Naive thymus-derived CD4-positive, alpha-beta T cell (primary cell): ENCODE measurements around the gene C16orf54. TPM values are rescaled to one million over a fixed set of nuclear protein-coding genes. Genes with fewer than 3 reads are reported as not detected.
A peak's percentile ranks its signal among the peaks of the same experiment; 100 is the strongest.
"Not testable (repeated sequence)": the region's sequence is repeated elsewhere in the genome, so short reads cannot be mapped to it uniquely, and the experiment has no call there.

ENCODE experiments used
- ATAC-seq: fragments of 150-1000 bp; cut with Tn5 transposase; 2 replicates; pipeline ENCODE4 v1.10.0; 2021; ENCODE audit warnings: mild to moderate bottlenecking, moderate library complexity
- CTCF ChIA-PET: fragments of 350-600 bp; sonication (Branson Sonifier 250); formaldehyde crosslinking; loops from one replicate; lab custom pipeline; 2021; ENCODE audit warnings: antibody characterized with exemption; lab: Charles Lee
- POLR2A ChIA-PET: fragments of 350-600 bp; sonication (Branson Sonifier 250); formaldehyde crosslinking; loops from one replicate; lab custom pipeline; 2021; ENCODE audit warnings: antibody characterized with exemption, inconsistent platforms; lab: Charles Lee
- DNase-seq, 9 donors: peaks; one replicate each; pipeline versions ENCODE4 v3.0.0 to v3.0.0-alpha.2; 2020 to 2022; ENCODE audit warnings: mixed read lengths in 1 of 9
- H3K27ac ChIP-seq: one replicate; pipeline ENCODE4 v1.7.0; 2013; ENCODE audit warnings: mild to moderate bottlenecking, low read depth, low read length, moderate library complexity
- H3K27me3 ChIP-seq, 2 donors: one replicate each; pipeline ENCODE4 v1.7.0; 2013; ENCODE audit warnings: low read length in 2 of 2, mild to moderate bottlenecking in 2 of 2, moderate library complexity in 2 of 2; ENCODE audit not compliant: control insufficient read depth in 2 of 2, insufficient read depth in 2 of 2
- H3K36me3 ChIP-seq, 3 experiments: 1 replicate in 2 of 3; 2 replicates in 1 of 3; pipeline ENCODE4 v1.7.0; 2013; ENCODE audit warnings: low read length in 3 of 3, mild to moderate bottlenecking in 3 of 3, moderate library complexity in 1 of 3; ENCODE audit not compliant: insufficient read depth in 3 of 3, control insufficient read depth in 2 of 3
- H3K4me1 ChIP-seq, 2 donors: one replicate each; pipeline ENCODE4 v1.7.0; 2013; ENCODE audit warnings: low read length in 2 of 2, mild to moderate bottlenecking in 2 of 2, moderate library complexity in 1 of 2; ENCODE audit not compliant: control insufficient read depth in 2 of 2, insufficient read depth in 2 of 2
- H3K4me3 ChIP-seq: 2 replicates; pipeline ENCODE4 v1.7.0; 2013; ENCODE audit warnings: mild to moderate bottlenecking, low read length
- H3K9me3 ChIP-seq, 3 experiments: 1 replicate in 2 of 3; 2 replicates in 1 of 3; pipeline ENCODE4 v1.7.0; 2013; ENCODE audit warnings: low read length in 3 of 3; ENCODE audit not compliant: control insufficient read depth in 2 of 3
- H3K27ac Mint-ChIP-seq, 9 donors: one replicate each; pipeline ENCODE4 v1.8.0; 2020 to 2022; ENCODE audit warnings: mixed read lengths in 9 of 9, mild to moderate bottlenecking in 8 of 9, moderate library complexity in 5 of 9, inconsistent platforms in 2 of 9
- H3K27me3 Mint-ChIP-seq, 5 donors: one replicate each; pipeline ENCODE4 v1.8.0; 2021 to 2022; ENCODE audit warnings: mixed read lengths in 5 of 5, mild to moderate bottlenecking in 1 of 5
- H3K36me3 Mint-ChIP-seq, 5 donors: one replicate each; pipeline ENCODE4 v1.8.0; 2020 to 2022; ENCODE audit warnings: mixed read lengths in 5 of 5, mild to moderate bottlenecking in 3 of 5, inconsistent platforms in 1 of 5
- H3K4me1 Mint-ChIP-seq, 7 donors: one replicate each; pipeline ENCODE4 v1.8.0; 2020 to 2022; ENCODE audit warnings: mixed read lengths in 7 of 7, mild to moderate bottlenecking in 3 of 7, inconsistent platforms in 1 of 7
- H3K4me3 Mint-ChIP-seq, 10 donors: one replicate each; pipeline ENCODE4 v1.8.0; 2020 to 2022; ENCODE audit warnings: mild to moderate bottlenecking in 10 of 10, mixed read lengths in 10 of 10, moderate library complexity in 6 of 10, inconsistent platforms in 2 of 10
- H3K9me3 Mint-ChIP-seq, 11 donors: one replicate each; pipeline ENCODE4 v1.8.0; 2020 to 2022; ENCODE audit warnings: mixed read lengths in 11 of 11, mild to moderate bottlenecking in 4 of 11, inconsistent platforms in 1 of 11, moderate library complexity in 1 of 11
- intact Hi-C, 2 donors: fragments of 100-400 bp; cut with micrococcal nuclease; formaldehyde crosslinking; loops; one replicate each; pipeline ENCODE4 v1.15.1; 2023
- polyA plus RNA-seq, 2 donors: library from polyadenylated mRNA; unstranded; fragments of 300-500 nt; fragmentation: Illumina TruSeq; gene quantifications; one replicate each; pipeline ENCODE4 v1.2.3, GENCODE V29; 2021
- total RNA-seq, 6 experiments: library from RNA in 5 of 6; stranded (reverse) in 5 of 6; gene quantifications; 1 replicate in 5 of 6; 2 replicates in 1 of 6; pipeline ENCODE4 v1.2.3 and lab custom pipeline; 2021 to 2026

The C16orf54 gene
- total and polyA plus RNA-seq, 7 experiments from 2014 or later, result 43.2 to 228 (median 139) TPM

GRCh38 chr16:29784157-29784556 lies 38.4 kb upstream of the C16orf54 start:
- Mint-ChIP-seq H3K4me1 (peaks cover 12 to 40% (median 26%) of the 10 kb centered on the region in 7 donors), H3K27ac (peak overlapping the region in 8 of 9 donors; percentile 33 to 95 (median 70)), H3K4me3 (peak overlapping the region in 4 of 10 donors; percentile 4 to 41 (median 17)), H3K9me3 (peaks cover 0 to 4% (median 0%) of the 10 kb centered on the region in 11 donors), H3K36me3 (no peaks in the 10 kb centered on the region), H3K27me3 (peaks cover 0 to 9% (median 0%) of the 10 kb centered on the region in 5 donors)
- DNase-seq (peak in 6 of 9 donors; percentile 27 to 56 (median 46)), ATAC-seq (peak; percentile 65)
- H3K27ac ChIP-seq, result peak overlapping the region; percentile 44
- CTCF ChIA-PET, result interaction anchor here (1.0 to 3.4 kb wide), 8 partner anchors 16 to 85 kb away, joined by 3 to 22 read pairs (median 6); no protein-coding TSS in a partner anchor
- intact Hi-C loops, result no loop called here
- H3K36me3 ChIP-seq, result no peaks in the 10 kb centered on the region
- no peaks in the 10 kb centered on the region for H3K9me3 ChIP-seq
- POLR2A ChIA-PET, result interaction anchor here (0.6 to 4.3 kb wide), 13 partner anchors 19 to 83 kb away, joined by 3 to 40 read pairs (median 5); partner anchors contain the start of genes C16orf54 and PAGR1
- H3K27me3 ChIP-seq, result no peaks in the 10 kb centered on the region
- H3K4me3 ChIP-seq, result no peak overlapping the region
- peaks cover 8 to 9% of the 10 kb centered on the region in 2 donors for H3K4me1 ChIP-seq

GRCh38 chr16:29783094-29783953 lies 37.5 kb upstream of the C16orf54 start:
- H3K36me3 ChIP-seq, H3K27ac ChIP-seq, DNase-seq, ATAC-seq, H3K9me3 Mint-ChIP-seq, H3K4me3 ChIP-seq, H3K4me3 Mint-ChIP-seq, H3K36me3 Mint-ChIP-seq, H3K4me1 ChIP-seq, H3K27me3 ChIP-seq, H3K9me3 ChIP-seq, intact Hi-C loops: not testable (repeated sequence)
- peak overlapping the region in 8 of 9 donors; percentile 0 to 78 (median 58) for H3K27ac Mint-ChIP-seq
- POLR2A ChIA-PET, result interaction anchor here (1.7 to 4.3 kb wide), 2 partner anchors 33 to 39 kb away, joined by 4 to 40 read pairs; partner anchors contain the start of genes C16orf54 and PAGR1
- peaks cover 17 to 36% (median 22%) of the 10 kb centered on the region in 7 donors for H3K4me1 Mint-ChIP-seq
- CTCF ChIA-PET, result interaction anchor here (1.2 kb wide), 1 partner anchor 83 kb away, joined by 3 read pairs; no protein-coding TSS in a partner anchor
- H3K27me3 Mint-ChIP-seq, result peaks cover 0 to 15% (median 0%) of the 10 kb centered on the region in 5 donors

- CTCF ChIA-PET, result no interaction called here
These were observed 33.7 kb upstream of the C16orf54 start for GRCh38 chr16:29779474-29779873.

DNA sequence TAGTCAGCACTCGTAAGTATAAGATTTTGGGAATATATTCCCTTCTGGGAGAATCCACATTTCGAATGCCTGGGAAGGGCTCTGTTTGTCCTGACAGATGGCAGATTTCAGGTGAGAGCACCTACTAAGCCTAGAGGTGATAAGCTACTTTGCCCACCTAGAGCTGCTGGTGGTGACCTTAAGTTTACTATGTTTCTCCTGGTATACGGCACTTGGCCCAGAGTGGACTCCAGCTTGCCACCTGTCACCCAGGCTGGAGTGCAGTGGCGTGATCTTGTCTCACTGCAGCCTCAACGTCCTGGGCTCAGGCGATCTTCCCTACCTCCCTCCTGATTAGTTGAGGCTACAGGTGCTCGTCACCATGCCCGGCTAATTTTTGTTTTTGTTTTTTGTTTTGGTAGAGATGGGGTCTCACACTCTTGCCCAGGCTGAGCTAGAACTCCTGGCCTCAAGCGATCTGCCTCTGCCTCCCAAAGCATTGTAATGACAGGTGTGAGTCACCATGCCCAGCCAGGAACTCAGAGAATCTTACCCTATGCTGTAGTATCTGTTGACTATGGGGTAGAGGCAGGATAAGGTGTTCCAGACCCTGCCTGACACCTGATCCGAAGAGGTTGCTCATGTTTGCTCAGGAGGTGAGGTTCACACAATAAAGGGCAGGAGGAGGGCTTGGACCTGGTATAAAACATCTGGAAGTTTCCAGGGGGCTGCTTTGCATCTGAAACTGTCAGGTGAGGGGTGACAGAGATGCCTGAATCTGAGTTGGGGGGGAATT lies 32.0 kb upstream of the C16orf54 start, which contains the start of gene ZG16:
ZG16 (plus strand) TSS at position 681 of the 775 bp plus-strand sequence. CDS start 1,011 bp downstream, outside the sequence.
- POLR2A ChIA-PET, result interaction anchor here (1.3 kb wide), 1 partner anchor 12 kb away, joined by 3 read pairs; no protein-coding TSS in a partner anchor
- no peak within 1 kb of the TSS for H3K27ac ChIP-seq
- no peak for ATAC-seq
- no peak for DNase-seq
- Mint-ChIP-seq H3K36me3 (no peaks in the 10 kb centered on the region), H3K27me3 (peaks cover 0 to 22% (median 0%) of the 10 kb centered on the region in 5 donors), H3K4me3 (no peak within 1 kb of the TSS), H3K27ac (peak within 1 kb of the TSS in 4 of 9 donors; percentile 18 to 42 (median 32)), H3K9me3 (peaks cover 0 to 1% (median 0%) of the 10 kb centered on the region in 11 donors), H3K4me1 (peaks cover 4 to 20% (median 11%) of the 10 kb centered on the region in 7 donors)
- no peaks in the 10 kb centered on the region for H3K4me1 ChIP-seq
- no peaks in the 10 kb centered on the region for H3K27me3 ChIP-seq
- intact Hi-C loops, result no loop called here
- H3K36me3 ChIP-seq, result no peaks in the 10 kb centered on the region
- H3K4me3 ChIP-seq, result no peak within 1 kb of the TSS
- CTCF ChIA-PET, result interaction anchor here (1.4 to 1.6 kb wide), 2 partner anchors 44 to 76 kb away, joined by 3 to 4 read pairs; no protein-coding TSS in a partner anchor
- no peaks in the 10 kb centered on the region for H3K9me3 ChIP-seq

More at GRCh38 chr16:29779474-29779873, 33.7 kb upstream of the C16orf54 start:
- Mint-ChIP-seq H3K27ac (peak overlapping the region in 1 of 9 donors; percentile 39), H3K36me3 (no peaks in the 10 kb centered on the region), H3K27me3 (peaks cover 0 to 22% (median 0%) of the 10 kb centered on the region in 5 donors), H3K4me3 (no peak overlapping the region), H3K4me1 (peaks cover 13 to 21% (median 15%) of the 10 kb centered on the region in 7 donors), H3K9me3 (peaks cover 0 to 4% (median 0%) of the 10 kb centered on the region in 11 donors)
- Histone ChIP-seq H3K36me3 (no peaks in the 10 kb centered on the region), H3K4me3 (no peak overlapping the region), H3K4me1 (peaks cover under 1 to 3% of the 10 kb centered on the region in 2 donors), H3K27ac (no peak overlapping the region), H3K27me3 (no peaks in the 10 kb centered on the region), H3K9me3 (no peaks in the 10 kb centered on the region)
- intact Hi-C loops, result no loop called here
- POLR2A ChIA-PET, result interaction anchor here (1.4 kb wide), 1 partner anchor 33 kb away, joined by 6 read pairs; the partner anchor contains the start of gene C16orf54
- ATAC-seq, result no peak
- no peak for DNase-seq

GRCh38 chr16:29775742-29776408 lies 30.1 kb upstream of the C16orf54 start:
- H3K27me3 ChIP-seq, result no peaks in the 10 kb centered on the region
- peaks cover under 1 to 17% (median 13%) of the 10 kb centered on the region in 7 donors for H3K4me1 Mint-ChIP-seq
- ATAC-seq, result no peak
- peaks cover 0 to 1% (median 0%) of the 10 kb centered on the region in 11 donors for H3K9me3 Mint-ChIP-seq
- intact Hi-C loops, result no loop called here
- H3K27ac ChIP-seq, result no peak overlapping the region
- H3K27ac Mint-ChIP-seq, result no peak overlapping the region
- no peaks in the 10 kb centered on the region for H3K36me3 Mint-ChIP-seq
- no peak overlapping the region for H3K4me3 ChIP-seq
- CTCF ChIA-PET, result no interaction called here
- H3K9me3 ChIP-seq, result no peaks in the 10 kb centered on the region
- H3K27me3 Mint-ChIP-seq, result peaks cover 0 to 22% (median 0%) of the 10 kb centered on the region in 5 donors
- no peak overlapping the region for H3K4me3 Mint-ChIP-seq
- no peak for DNase-seq
- POLR2A ChIA-PET, result no interaction called here
- no peaks in the 10 kb centered on the region for H3K36me3 ChIP-seq
- no peaks in the 10 kb centered on the region for H3K4me1 ChIP-seq
